ENCODE data around the gene EXOG.

DNA sequence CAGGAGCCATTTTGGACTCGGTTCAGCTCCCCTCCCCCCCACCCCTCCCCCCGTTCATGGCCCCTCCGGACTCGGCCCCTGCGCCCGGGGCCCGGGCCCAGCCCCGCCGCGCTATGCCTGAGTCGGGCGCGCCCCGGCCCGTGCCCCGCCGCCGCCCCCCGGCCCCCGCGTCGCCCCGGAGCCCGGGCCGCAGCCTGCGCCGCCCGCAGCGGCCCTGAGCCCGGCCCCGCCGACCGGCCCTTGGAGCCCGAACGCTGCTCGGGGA is 42.3 kb upstream of the EXOG start:
- TF ChIP-seq, protein P1, sequence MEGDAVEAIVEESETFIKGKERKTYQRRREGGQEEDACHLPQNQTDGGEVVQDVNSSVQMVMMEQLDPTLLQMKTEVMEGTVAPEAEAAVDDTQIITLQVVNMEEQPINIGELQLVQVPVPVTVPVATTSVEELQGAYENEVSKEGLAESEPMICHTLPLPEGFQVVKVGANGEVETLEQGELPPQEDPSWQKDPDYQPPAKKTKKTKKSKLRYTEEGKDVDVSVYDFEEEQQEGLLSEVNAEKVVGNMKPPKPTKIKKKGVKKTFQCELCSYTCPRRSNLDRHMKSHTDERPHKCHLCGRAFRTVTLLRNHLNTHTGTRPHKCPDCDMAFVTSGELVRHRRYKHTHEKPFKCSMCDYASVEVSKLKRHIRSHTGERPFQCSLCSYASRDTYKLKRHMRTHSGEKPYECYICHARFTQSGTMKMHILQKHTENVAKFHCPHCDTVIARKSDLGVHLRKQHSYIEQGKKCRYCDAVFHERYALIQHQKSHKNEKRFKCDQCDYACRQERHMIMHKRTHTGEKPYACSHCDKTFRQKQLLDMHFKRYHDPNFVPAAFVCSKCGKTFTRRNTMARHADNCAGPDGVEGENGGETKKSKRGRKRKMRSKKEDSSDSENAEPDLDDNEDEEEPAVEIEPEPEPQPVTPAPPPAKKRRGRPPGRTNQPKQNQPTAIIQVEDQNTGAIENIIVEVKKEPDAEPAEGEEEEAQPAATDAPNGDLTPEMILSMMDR (IDR thresholded peaks at IDR 0.05; ENCODE audit: low read length), result no peak
- TF ChIP-seq EZH2 (optimal IDR thresholded peaks at IDR 0.05; ENCODE audit: low read depth, low read length), result no peak

Measured in MM.1S (cell line).